Cardiac muscle cell (in vitro differentiated cells and primary cell): ENCODE results near the gene MCUB. TPM values are rescaled to one million over a fixed set of nuclear protein-coding genes. Genes with fewer than 3 reads are reported as not detected.

Experiments
- DNase-seq, 2 donors: peaks; one replicate each; pipeline versions ENCODE4 v3.0.0 to v3.0.0-alpha.2; 2010 to 2017; ENCODE audit warnings: low read depth in 1 of 2, low spot score in 1 of 2
- H3K27ac ChIP-seq: fragments of 200-600 bp; sonication (generic); 2 replicates; pipeline ENCODE4 v1.5.1; 2016
- H3K27me3 ChIP-seq: fragments of 200-600 bp; sonication (generic); 2 replicates; pipeline ENCODE4 v1.6.0; 2016; ENCODE audit warnings: control low read depth
- H3K36me3 ChIP-seq: fragments of 200-600 bp; sonication (generic); 2 replicates; pipeline ENCODE4 v1.5.1; 2016; ENCODE audit warnings: control low read depth
- H3K4me1 ChIP-seq: fragments of 200-600 bp; sonication (generic); 2 replicates; pipeline ENCODE4 v1.8.1; 2017; ENCODE audit warnings: low read depth, mild to moderate bottlenecking, mixed run types
- H3K4me3 ChIP-seq: fragments of 200-600 bp; sonication (generic); 2 replicates; pipeline ENCODE4 v1.5.1; 2016; ENCODE audit warnings: mild to moderate bottlenecking
- H3K9me3 ChIP-seq: fragments of 200-600 bp; sonication (generic); 2 replicates; pipeline ENCODE4 v1.5.1; 2017; ENCODE audit warnings: low read depth, mild to moderate bottlenecking, control low read depth
- polyA plus RNA-seq: library from polyadenylated mRNA; unstranded; fragments of >200 nt; fragmentation: Nextera tagmentation; extraction: Ambion mirVana; gene quantifications from 2 replicates; pipeline ENCODE4 v1.2.1, GENCODE V29; 2016
- total RNA-seq: library from RNA; depleted of rRNA; stranded (reverse); fragments of >200 nt; gene quantifications from 2 replicates; pipeline ENCODE4 v1.2.3, GENCODE V29; 2016
- TF ChIP-seq, protein P1 (sequence below): IDR thresholded peaks from 2 replicates; pipeline ENCODE4 v1.5.1; 2012; ENCODE audit warnings: low read depth, mild to moderate bottlenecking, low read length

MCUB gene
- total and polyA plus RNA-seq, 2 experiments from 2014 or later = 1.4 to 3.1 TPM

DNA sequence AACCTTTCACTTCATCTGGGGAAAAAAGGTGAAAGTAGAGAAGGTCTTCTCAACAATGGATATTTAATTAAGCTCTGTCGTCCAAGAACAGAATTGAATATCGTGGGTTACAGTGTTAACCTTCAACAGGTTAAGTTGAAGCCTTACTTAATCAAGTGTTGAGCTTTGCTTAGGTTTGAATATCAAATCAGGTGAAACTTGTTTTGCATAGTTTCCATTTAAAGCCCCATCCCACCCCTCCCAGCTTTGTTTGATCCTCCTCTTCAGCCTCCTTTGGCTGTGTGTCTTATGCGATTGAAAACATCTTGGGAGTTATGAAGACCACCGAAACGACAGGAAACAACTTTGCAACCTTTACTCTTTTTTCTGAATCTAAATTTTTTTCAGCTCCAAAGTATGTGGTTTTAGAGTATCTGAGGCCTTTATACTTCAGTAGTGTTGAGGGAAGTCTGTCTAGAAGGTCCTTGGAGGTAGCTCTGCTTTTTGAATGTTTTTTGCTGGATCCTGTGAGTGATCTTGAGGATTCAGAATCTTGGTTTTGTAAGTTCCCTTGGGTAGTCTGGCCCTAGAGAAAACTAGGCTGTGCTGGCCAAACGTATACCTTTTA, 39.1 kb downstream of the MCUB start:
- TF ChIP-seq, protein P1, sequence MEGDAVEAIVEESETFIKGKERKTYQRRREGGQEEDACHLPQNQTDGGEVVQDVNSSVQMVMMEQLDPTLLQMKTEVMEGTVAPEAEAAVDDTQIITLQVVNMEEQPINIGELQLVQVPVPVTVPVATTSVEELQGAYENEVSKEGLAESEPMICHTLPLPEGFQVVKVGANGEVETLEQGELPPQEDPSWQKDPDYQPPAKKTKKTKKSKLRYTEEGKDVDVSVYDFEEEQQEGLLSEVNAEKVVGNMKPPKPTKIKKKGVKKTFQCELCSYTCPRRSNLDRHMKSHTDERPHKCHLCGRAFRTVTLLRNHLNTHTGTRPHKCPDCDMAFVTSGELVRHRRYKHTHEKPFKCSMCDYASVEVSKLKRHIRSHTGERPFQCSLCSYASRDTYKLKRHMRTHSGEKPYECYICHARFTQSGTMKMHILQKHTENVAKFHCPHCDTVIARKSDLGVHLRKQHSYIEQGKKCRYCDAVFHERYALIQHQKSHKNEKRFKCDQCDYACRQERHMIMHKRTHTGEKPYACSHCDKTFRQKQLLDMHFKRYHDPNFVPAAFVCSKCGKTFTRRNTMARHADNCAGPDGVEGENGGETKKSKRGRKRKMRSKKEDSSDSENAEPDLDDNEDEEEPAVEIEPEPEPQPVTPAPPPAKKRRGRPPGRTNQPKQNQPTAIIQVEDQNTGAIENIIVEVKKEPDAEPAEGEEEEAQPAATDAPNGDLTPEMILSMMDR = no peak
- Histone ChIP-seq H3K27me3 (no peaks in the 10 kb centered on the region), H3K4me1 (no peaks in the 10 kb centered on the region), H3K9me3 (no peaks in the 10 kb centered on the region), H3K36me3 (no peaks in the 10 kb centered on the region), H3K27ac (no peak overlapping the region), H3K4me3 (no peak overlapping the region)
- DNase-seq = no peak

DNA sequence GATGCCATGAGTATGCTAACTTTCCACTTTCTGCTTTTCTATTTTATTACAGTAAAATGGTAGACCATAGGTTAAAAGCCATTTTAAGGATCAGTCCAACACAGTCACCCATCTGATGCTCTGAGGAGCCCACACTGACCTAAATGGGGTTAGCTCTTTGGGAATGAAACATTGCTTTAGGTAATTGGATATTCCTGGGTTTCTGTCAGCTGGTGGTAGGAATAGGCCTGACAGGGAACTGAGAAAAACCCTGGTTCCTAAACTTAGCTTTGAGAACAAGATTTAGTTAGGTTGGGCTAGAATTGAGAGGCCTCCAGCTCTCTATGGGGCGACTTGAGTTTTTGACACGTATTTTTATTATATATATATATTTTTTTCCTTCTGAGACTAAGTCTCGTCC, 40.4 kb downstream of the MCUB start:
- H3K27ac ChIP-seq = no peak overlapping the region
- H3K4me3 ChIP-seq = no peak overlapping the region
- no peaks in the 10 kb centered on the region for H3K27me3 ChIP-seq
- TF ChIP-seq, protein P1 = no peak
- no peaks in the 10 kb centered on the region for H3K36me3 ChIP-seq
- DNase-seq = no peak
- H3K4me1 ChIP-seq = no peaks in the 10 kb centered on the region
- no peaks in the 10 kb centered on the region for H3K9me3 ChIP-seq

DNA sequence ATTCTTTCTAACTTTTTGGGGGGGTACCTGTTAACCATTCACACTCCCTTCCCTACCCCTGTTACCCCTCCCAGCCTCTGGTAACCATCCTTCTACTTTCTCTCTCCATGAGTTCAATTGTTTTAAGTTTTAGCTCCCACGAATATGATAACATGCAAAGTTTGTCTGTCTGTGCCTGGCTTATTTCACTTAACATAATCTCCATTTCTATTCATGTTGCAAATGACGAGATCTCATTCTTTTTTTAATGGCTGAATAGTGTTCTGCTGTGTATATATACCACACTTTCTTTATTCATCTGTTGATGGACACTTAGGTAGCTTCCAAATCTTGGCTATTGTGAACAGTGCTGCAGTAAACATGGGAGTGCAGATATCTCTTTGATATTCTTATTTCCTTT, 41.3 kb downstream of the MCUB start:
- no peaks in the 10 kb centered on the region for H3K9me3 ChIP-seq
- DNase-seq = no peak
- H3K4me3 ChIP-seq = no peak overlapping the region
- TF ChIP-seq, protein P1 = no peak
- H3K4me1 ChIP-seq = no peaks in the 10 kb centered on the region
- no peak overlapping the region for H3K27ac ChIP-seq
- H3K36me3 ChIP-seq = no peaks in the 10 kb centered on the region
- H3K27me3 ChIP-seq = no peaks in the 10 kb centered on the region

DNA sequence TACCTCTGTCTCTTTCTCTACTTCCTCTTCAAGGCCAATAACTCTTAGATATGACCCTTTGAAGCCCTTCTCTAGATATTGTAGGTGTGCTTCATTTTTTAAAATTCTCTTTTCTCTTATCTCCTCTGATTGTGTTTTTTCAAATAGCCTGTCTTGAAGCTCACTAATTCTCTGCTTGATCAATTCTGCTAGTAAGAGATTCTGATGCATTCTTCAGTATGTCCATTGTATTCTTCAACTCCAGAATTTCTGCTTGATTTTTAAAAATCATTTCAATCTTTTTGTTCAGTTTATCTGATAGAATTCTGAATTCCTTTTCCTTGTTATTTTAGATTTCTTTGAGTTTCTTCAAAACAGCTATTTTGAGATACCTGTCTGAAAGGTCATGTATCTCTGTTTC, 47.9 kb downstream of the MCUB start:
- no peak overlapping the region for H3K27ac ChIP-seq
- TF ChIP-seq, protein P1 = no peak
- H3K27me3 ChIP-seq = no peaks in the 10 kb centered on the region

DNA sequence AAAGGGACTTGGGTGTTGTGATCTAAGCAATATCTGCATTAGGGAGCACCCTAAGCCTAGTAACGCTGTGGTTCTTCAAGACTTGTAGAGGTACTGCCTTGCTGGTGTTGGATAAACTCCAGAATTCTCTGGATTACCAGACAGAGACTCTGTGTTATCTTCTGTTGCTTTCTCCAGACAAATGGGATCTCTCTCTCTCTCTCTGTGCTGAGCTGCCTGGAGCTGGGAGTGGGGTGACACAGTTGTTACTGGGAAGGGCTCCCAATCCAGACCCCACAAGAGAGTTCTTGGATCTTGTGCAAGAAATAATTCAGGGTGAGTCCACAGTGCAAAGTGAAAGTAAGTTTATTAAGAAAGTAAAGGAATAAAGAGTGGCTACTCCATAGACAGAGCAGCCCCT, 48.8 kb downstream of the MCUB start:
- H3K9me3 ChIP-seq = no peaks in the 10 kb centered on the region

More for the DNA sequence above, 47.9 kb downstream of the MCUB start:
- DNase-seq = no peak
- Histone ChIP-seq H3K4me3 (no peak overlapping the region), H3K36me3 (no peaks in the 10 kb centered on the region), H3K4me1 (no peaks in the 10 kb centered on the region), H3K9me3 (no peaks in the 10 kb centered on the region)

More for the DNA sequence above, 48.8 kb downstream of the MCUB start:
- Histone ChIP-seq H3K4me3 (no peak overlapping the region), H3K27ac (no peak overlapping the region), H3K4me1 (no peaks in the 10 kb centered on the region), H3K27me3 (no peaks in the 10 kb centered on the region), H3K36me3 (no peaks in the 10 kb centered on the region)
- DNase-seq = peak in 1 of 2 donors; percentile 29
- TF ChIP-seq, protein P1 = no peak
